HG02610 (cell line): ENCODE data around the gene HIRA.

Source experiments
- ATAC-seq: cut with Tn5 transposase; IDR thresholded peaks from one replicate; pipeline ENCODE4 v1.9.1; 2021; ENCODE audit warnings: mild to moderate bottlenecking, moderate library complexity; ENCODE audit not compliant: unreplicated experiment

Gene HIRA

DNA sequence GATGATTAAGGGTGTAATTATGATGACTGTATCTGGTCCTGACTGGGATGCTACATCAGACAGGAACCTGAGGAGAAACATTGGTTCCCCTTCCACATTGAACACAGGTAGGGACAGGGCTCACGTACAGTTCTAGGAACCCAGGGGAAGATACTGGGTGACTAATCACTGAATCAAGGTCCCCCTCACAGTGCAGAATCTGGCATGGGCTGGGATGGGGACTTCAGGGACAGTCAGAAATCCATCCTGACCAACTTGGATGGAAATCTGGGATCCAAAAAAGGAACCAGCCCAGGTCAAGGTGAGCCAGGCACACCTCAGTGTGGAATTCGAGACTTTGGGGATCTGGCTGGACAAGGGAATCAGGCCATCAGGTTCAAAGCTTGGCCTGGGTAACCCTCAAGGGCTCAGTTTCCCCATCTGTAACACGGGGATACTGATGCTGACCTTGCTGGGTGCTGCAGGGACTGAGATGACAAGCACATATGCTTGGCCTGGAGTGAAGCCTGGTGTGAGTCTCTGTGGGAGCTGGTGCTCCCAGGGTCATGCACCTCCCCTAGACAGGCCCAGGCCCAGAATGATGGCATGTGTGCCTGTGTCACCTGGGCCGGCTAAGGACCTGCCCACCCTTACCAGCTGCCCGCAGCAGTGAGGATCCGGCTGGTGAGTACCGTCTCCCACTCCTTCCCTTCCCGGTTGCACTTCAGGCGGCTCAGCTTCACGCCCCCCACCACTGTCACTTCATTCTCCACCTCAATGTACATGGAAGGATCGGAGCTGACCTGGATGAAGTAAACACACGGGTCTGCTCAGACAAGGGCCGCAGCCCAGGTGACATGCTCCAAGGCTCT is 72.6 kb downstream of the HIRA start:
- ATAC-seq, result no peak

DNA sequence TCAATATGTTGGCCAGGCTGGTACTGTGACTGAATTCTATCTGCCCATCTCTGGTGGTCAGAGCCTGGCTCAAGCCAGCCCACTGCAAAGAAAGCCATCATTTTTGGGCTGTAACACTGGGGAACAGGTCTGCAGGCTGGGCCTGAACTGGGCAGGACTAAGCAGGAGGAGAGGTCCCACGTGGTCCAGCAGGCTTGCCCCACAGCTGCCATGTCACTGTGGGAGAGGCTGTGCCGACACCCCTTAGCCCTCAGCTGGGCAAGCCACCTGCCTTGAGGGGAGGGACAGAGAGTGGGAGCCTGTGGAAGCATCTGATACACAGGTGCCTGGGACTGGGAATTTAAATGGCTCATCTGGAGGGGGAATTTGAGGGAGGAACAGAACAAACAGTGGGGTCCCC is 73.3 kb downstream of the HIRA start:
- no peak for ATAC-seq

DNA sequence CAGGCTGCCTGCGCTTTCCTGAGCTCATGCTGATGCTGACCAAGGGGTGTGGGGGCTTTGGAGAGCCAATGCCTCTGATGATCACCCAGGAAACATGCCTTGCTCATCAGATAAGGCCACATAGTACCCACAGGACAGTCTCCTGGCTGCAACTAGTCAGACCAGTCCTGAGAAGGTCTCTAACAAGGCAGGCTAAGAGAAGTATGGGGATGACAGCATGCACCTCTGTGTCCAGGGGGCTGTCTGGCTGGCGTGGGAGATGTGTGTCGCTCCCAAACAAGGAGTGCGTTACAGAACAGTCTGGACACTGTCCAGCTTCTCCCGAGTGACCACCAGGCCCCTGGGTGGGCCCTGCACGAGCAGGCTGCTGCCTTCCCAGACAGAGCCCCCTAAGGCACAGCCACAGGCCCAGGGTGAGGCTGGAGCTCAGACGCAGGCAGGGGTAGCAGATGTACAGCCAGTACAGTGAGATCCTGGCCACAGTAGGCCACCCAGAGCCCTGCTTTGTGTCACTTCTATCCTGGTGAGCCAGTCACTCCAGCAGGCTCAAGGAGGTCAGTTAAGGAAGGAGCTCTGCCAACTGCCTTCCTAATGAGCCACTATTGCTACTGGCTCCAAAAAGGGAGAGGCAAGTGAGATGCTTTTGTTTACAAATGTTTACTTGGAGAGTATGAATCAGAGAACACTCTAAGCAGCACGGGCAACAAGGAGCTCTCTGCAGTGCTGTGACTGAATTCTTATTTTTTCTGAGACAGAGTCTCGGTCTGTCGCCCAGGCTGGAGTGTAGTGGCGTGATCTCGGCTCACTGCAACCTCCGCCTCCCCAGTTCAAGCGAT is 74.0 kb downstream of the HIRA start:
- ATAC-seq, result no peak

DNA sequence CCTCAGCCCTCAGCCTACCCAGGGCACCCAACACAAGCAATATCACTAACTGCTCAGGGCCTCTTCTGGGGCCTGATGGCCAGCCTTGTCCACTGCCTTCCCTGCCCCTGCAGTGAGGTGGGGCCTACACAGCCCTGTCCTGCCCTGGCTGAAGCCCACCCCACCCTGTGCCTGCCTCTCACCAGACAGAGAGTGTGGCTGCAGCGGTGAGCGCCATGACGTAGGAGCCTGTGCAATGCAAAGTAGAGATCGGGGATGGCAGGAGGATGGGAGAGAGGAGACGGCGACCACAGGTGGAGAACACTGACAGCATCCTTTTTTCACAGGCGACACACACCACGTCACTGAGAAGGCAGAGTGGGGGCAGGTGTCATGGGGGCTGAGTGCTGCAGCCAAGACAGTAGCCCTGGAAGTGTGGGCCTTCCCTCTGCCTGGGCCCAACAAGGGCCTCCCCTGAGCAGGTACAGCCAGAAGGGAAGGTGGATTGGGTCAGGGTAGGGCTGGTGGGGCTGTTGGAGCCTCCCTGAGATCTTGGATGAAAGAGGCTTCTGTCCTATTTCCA is 74.7 kb downstream of the HIRA start:
- no peak for ATAC-seq

DNA sequence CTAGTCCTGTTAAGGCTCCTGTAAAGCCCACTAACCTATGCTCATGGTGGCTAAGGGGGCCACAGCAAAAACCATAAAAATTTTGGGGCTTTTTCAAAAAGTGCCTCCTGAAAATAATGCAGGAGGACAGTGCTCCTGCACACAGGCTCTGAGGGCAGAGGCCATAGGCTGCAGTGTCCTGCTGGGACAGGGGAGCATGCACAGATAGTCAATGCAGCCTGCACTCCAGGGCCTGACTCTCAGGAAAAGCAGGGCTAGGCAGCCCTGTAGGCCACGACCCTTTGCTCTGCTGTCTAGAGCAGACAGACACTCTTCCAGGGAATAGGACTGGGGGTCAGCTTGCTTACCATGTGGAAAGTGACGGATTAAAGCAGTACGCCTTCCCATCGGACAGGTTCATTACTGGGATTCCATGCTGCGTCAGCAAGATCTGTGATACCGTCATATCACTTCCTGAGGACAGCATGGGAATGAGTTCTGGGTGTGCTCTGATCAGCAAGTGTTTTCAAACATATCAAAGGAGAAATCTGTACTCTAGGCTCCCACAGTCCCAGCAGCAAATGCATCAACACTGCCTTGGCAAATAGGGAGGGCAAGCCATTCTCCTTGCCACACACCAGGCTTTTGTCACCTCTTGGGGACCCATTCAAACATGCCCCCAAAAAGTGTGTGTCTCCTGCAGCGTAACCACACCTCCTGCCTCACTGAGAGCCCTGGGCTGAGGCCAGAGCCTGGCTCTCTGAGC is 75.9 kb downstream of the HIRA start:
- ATAC-seq, result no peak

DNA sequence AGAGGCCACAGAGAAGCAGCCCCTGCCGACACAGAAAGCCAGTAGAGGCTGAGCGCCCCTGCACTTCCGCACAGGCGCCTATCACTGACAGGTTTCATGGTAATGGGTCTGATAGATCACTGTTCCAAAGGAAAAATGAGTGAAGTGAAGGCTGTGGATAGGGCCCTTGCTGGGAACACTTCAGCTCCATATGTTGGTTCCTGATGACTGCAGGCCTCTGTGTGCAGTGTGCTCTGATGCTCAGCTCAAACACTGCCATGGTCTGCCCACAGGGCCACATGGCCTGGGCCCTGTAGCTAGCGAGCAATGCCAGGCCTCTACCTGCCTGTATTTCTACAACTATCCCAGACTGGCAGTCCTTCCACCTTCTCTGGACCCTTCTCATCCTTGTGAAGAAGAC is 77.3 kb downstream of the HIRA start:
- ATAC-seq, result no peak

DNA sequence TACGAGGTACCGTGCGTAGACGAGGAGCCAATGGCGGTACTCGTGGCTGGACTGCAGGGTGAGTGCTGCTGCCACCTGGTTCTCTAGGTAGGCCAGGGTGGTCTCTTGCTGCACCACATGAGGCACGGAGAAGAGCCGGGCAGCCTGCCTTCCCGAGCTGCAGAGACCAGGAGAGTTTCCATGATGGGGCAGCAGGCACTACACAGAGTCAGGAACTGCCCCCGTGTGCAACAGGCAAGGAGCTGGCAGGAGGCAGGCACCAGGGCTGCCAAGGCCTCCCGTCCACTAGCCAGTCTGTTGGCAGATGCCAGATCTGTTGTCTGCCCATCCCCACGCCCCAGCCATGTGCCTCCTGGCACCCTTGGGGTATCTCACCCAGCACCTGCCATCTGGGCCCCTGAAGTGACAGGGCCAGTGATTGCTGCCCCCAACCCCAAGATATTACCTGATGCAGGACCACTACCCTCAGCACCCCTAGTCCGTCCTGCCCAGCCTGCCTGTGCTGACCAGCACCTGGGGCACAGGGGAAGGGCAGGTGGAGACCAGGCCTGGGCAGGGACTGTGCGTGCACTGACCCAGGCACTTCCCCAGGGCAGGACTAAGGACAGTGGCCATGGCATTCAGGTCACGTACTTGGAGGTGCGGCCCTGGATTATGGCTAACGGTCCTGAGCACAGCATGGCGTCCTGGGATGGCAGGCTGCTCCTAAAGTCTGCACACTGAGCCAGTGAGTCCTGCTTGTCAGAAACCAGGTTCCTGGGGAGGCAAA is 78.0 kb downstream of the HIRA start:
- ATAC-seq, result no peak

DNA sequence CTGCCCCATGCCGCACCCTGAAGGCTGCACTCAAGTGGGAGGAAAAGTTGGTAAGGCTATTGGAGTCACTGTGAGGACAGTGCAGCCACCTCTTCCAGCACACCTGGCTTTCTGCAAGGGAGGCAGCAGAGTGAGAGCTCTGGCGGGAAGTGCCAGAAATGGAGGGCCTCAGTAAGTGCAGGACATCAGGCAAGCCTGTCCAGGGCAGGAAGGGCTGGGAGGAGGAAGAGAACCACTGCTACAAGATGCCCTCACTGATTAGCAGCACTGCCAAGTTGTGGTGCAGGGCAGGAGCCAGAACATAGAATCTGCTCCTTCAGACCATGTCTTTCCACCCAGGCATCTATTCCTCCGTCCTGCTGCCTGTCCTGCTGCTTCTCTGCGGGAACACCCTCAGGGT is 78.8 kb downstream of the HIRA start:
- no peak for ATAC-seq

DNA sequence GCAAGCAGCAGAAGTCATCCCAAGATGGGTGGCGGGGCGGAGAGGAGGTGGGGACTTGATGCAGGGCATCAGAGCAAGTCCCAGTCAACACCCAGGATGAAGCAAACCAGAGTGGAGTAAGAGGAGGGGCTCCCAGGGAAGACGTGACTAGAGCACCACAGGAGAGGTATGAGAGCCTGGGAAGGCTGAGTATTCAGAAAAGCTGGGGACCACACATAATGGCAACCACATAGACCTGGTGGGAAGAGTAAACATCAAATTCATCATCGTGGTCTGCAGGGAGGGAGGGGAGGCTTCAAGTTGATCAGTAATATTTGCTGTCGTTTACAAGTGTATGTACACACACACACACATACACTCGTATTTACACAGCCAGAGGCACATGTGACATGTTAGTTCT is 79.3 kb downstream of the HIRA start:
- no peak for ATAC-seq

DNA sequence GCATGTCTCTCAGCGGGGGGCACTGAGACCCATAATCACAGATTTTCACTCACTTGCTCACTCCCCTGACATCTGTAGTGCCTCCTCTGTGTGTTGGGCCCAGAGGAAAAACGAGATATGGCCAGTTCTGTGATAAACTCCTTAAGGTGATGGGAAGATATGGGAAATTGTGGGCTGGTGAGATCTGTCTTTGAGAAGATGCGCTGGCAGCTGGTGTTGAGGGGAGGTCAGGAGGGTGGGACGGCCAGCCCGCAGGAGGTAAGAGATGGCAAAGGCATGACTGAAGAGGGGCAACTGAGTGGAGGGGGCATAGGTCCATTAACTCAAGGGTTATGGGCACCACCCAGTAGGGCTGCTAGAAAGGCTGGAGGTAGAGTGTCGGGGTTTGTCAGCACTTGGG is 79.9 kb downstream of the HIRA start:
- ATAC-seq, result no peak

DNA sequence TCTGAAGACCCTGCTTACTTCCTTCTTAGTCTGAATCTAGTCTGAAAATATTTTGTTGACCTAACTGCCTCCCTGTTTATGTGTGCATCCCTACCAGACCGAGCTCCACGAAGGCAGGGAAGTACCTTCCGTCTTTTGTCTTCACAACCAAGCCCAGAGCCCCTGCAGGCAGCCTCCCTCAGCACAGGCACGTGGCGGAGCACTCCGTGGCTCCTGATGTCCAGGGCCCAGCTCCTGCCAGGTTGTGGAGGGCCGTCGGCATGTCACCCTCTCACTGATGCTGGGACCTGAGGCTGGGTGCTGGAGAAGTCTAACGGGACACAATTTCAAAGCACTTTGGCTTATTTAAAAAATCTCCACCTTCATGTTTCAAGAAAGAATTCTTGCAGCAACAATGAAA is 80.6 kb downstream of the HIRA start:
- ATAC-seq, result no peak

DNA sequence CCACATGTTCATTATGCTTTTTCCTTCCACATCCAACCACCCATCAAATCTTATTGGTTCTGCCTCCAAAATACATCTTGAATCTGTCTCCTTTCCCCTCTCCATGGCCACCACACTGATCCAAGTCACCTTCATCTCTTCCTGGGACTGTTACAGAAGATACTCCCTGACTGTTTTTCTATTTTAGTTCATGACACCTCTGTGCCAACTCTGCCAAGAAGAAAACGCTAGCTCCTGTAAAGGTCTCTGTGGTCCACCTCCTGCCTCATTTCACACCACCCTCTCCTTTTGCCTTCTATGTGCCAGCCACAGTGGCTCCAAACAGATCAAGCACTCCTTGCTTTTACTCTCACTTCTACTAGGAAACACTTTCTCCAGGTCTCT is 81.1 kb downstream of the HIRA start:
- ATAC-seq, result no peak

DNA sequence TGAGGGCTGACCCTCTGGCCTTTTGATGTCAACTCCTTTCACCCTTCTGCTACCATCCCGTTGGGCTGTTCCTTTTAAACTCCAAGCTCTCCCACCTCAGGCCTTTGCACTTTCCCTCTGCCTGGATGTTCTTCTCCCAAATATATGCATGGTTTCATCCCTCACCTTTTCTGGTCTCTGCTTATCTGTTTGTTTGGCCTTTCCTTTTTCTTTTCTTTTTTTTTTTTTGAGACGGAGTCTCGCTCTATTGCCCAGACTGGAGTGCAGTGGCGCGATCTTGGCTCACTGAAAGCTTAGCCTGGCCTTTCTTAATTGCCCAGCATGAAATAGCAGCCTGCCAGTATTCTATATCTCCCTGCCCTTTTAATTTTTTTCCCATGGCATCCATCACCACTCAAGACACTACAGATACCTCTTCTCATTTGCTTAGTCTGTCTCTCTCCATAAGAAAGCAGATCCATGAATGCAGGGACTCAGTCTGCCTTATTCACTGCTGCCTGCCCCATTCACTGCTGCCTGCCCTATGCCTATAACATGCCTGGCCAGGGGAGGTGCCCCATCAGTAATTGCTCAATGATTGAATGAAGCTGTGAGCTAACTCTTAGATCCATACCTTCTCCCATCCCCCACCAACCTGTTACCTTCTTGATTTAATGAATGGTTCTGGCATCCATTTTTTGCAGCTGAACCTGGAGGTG is 81.6 kb downstream of the HIRA start:
- ATAC-seq, result no peak

DNA sequence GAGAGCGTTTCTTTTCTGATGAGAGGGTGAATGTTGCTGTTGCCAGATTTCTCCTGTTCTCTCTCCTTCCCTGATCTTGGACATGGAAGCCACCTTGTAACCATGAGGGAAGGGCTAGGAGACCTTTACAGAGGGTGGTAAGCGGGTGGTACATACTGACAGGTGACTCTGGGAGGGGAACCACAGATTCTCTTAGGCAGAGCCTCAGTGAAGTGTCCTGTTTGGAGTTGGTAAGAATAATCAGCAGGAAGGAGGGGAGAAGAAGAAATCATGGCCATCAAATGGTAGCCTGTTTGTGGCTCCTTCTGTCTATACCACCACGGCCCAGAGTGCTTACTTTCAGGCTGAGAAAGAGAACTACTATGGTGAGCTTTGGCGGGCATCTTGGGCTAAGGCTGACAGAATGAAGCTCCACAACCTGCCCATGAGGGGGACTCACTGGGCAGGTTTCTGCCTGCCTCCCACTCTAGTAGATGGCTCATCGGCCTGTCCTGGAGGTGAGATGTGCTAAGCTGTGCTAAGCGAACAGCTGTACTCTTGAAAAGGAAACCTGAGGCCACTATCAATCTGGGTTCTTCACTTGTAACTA is 84.8 kb downstream of the HIRA start:
- ATAC-seq, result no peak

DNA sequence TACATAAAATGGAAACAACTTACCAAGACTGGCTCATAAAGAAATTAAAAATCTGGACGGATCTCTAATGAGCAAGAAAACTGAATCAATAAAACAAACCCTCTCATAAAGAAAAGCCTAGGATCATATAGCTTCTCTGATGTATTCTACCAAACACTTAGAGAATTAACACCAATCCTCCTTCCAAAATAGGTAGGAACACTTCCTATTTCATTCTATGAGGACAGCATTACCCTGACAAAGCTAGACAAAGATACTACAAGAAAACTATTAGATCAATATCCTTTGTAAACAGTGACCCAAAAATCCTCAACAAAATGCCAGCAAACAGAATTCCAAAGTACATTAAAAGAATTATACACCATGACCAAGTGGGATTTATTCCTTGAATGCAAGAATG is 87.1 kb downstream of the HIRA start:
- ATAC-seq, result no peak

DNA sequence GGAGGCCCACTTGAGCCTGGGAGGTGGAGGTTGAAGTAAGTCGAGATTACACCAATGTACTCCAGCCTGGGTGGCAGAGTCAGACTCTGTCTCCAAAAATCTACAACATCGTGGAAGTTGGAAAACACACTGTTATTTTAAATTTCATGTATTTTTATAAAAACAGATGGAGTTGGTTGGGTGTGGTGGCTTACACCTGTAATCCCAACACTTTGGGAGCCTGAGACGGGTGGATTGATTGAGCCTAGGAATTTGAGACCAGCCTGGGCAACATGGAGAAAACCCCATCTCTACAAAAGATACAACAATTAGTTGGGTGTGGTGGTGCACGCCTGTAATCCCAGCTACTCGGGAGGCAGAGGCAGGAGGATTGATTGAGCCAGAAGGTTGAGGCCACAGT is 88.1 kb downstream of the HIRA start:
- ATAC-seq, result no peak

DNA sequence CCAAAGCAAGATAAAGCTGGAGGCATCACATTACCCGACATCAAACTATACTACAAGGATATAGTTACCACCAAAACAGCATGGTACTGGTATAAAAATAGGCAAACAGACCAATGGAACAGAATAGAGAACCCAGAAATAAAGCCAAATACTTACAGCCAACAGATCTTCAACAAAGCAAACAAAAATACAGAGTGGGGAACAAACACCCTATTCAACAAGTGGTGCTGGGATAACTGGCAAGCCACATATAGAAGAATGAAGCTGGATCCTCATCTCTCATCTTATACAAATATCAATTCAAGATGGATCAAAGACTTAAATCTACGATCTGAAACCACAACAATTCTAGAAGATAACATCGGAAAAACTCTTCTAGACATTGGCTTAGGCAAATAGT is 90.0 kb downstream of the HIRA start:
- no peak for ATAC-seq

DNA sequence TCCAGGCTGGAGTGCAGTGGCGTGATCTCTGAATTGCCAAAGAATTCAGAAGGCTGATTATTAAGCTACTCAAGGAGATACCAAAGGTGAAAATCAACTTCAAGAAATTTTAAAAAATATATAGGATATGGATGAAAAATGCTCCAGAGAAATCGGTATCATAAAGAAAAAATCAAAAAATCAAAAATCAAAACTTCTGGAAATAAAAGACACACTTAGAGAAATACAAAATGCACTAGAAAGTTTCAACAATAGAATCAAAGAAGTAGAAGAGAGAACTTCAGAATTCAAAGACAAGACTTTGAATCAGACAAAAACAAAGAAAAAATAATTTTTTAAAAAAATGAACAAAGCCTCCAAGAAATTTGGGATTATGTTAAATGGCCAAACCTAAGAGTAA is 94.4 kb downstream of the HIRA start:
- no peak for ATAC-seq
